DMS114 treated with DMSO at 0.1 percent for 48 hours (cell line): ENCODE data around the gene PTP4A2.

Experiments used
- DNase-seq: peaks from one replicate; lab custom pipeline; 2025; ENCODE audit not compliant: unreplicated experiment; lab: John Stamatoyannopoulos, UW

PTP4A2 gene

GRCh38 chr1:31938184-31938975, at the start of gene PTP4A2:
Gene PTP4A2 (minus strand): TSS chr1:31938368. CDS start chr1:31919065, 19,303 bp downstream.
- peak; percentile 63 for DNase-seq

GRCh38 chr1:31987135-31987619, 49.0 kb upstream of the PTP4A2 start:
- DNase-seq = no peak

GRCh38 chr1:31985430-31985829, 47.3 kb upstream of the PTP4A2 start:
- DNase-seq = no peak

DNA sequence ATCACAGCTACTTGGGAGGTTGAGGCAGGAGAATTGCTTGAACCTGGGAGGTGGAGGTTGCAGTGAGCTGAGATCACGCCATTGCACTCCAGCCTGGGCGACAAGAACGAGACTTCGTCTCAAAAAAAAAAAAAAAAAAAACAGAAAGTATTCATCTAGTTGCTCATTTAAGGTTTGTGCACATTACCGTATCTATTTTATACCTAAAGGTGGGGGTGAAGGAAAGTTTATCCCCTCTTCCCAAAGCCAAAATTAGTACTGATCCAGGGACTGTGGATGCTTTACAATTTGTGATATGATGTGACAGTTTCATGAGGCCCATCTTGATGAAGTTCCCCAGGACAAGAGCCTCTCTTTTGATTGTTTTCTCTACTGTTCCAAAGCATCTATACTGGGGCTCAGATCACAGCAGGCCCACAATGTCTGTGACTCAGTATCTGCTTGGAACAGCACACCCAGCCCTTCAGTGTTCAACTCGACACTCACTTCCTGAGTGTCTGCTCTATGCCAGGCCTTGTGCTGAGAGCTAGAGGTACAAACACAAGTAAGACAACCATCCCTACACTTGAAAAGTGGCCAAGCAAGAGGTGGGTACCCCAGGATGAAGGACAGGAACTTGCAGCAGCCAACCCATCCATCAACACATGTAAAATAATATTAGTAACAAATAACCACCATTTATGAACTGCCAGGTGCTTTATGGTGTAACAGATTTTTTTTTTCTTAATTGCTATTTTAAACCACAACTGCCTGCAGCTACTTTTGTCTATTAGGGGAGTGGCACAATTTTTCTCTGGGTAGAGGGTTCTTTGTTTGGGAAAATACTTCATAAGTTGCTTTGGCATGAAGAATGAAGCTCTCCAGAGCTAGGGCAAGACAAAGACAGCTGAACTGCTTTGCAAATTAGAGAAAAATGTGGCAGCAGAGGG, 46.5 kb upstream of the PTP4A2 start:
- no peak for DNase-seq

DNA sequence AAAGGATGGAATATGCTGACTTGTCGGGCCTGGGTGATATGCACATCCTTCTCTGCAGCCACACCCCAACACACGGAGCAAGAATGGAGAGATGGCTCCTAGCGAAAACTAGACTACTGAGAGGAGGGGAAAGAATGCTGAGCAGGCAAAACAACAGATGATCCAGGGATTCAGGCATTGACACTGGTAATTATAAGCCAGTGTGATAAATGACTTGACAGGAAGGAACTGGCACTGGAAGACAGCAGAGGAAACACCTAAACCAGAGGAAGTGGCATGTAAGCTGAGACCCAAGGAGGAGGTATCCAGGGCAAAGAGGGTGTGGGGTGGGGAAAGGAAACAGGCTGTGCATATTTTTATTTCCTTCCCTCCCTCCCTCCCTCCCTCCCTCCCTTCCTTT, 43.8 kb upstream of the PTP4A2 start:
- no peak for DNase-seq

GRCh38 chr1:31981456-31981839, 43.3 kb upstream of the PTP4A2 start:
- DNase-seq = no peak

- DNase-seq = no peak
These were observed 42.8 kb upstream of the PTP4A2 start for GRCh38 chr1:31980835-31981455.

DNA sequence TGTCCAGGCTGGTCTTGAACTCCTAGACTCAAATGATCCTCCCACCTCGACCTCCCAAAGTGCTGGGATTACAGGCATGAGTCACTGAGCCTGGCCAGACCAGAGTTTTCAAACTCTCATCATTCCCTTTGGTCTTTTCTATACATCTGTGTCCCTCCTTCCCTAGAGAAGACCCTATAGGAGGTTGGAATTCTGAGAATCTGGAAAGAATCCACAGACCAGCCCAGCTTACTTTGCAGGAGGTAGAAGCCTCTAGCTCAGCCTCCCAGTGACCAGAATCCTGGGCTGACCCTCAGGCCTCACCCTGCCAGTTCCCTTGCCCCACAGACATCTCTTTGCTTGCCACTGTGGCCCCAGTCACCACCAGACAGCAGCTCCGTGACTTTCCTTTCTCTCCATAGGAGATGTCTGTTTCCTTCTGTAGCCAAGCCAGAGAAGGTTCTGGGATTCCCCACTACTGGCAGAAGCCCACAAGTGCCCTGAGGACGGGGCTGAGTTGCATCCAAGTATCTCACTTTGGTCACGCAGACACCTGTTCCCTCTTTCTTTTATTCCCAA, 40.8 kb upstream of the PTP4A2 start:
- no peak for DNase-seq

- DNase-seq = peak; percentile 44
These were observed 39.4 kb upstream of the PTP4A2 start for GRCh38 chr1:31977385-31978131.

GRCh38 chr1:31976401-31976800, 38.2 kb upstream of the PTP4A2 start:
- DNase-seq = no peak

DNA sequence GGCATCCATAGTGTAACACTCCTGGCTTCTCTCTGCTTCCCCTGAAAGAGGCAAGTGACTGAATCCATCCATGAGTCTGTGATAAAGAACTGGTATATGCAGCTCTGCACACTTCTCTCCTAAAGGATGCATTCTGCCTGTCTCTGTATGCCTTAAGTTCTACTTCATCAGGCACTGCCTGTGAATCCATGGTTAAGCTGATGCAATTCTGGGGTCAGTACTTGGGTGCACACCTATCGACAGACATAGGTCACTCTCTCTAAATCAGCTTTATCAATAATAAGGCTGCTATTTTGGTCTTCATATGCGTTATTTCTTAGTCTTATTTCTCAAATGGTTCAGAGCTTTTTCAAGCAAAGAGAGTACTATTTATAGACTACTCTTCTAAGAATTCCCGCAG, 32.7 kb upstream of the PTP4A2 start:
- DNase-seq = no peak

DNA sequence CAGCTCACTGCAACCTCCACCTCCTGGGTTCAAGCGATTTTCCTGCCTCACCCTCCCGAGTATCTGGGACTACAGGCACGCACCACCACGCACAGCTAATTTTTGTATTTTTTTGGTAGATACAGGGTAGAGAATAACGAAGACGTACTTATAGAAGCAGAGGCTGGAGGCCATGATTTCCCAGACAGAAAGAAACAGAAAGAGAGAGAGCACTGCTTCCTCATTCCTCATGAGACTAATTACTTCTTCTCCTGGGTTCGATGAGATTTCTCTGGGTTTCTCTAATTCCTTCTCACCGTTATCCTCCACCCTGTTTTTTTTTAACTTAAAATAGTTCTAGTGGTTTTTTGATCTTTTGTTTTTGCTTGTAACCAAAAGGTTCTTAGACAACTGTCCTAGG, 23.4 kb upstream of the PTP4A2 start:
- no peak for DNase-seq

DNA sequence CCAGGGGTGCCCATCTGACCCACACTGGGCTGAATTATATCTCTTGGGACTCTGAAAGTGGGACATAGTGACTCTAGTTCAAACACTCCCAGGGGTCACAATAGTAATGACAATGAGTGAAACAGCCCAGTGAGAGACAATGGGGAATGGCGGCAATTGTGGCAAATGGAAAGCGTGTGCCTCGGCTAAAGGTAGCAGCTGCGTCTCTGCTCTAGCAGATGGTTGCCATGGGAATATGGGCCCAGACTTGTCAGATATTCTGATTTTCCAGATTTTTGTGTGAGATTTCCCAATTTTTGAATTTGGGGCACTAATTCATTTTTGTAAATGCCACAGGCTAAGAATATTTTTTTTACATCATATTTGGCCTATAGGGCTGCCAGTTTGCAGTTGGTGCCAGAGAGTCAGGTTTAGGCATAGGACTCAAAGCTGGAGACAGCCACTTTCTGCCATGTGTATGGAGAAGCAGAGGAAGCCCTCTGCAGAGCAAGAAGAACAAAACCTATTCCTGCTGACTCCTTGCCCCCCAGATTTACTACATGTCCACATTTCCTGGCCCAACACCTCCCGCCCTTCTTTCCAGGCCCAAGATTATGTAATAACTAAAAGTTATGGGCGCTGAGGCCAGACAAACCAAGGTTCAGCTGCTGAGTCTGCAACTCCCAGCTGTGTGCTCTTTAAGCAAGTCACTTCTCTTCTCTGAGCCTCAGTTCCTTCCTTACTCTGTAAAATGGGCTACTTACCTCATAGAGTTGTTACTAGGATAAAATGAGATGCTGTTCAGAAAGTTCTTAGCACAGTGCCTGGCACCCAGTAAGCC, 21.6 kb upstream of the PTP4A2 start:
- DNase-seq = no peak

- no peak for DNase-seq
These were observed 19.8 kb upstream of the PTP4A2 start for GRCh38 chr1:31957701-31958674.

GRCh38 chr1:31955917-31956736, 18.0 kb upstream of the PTP4A2 start:
- no peak for DNase-seq

DNA sequence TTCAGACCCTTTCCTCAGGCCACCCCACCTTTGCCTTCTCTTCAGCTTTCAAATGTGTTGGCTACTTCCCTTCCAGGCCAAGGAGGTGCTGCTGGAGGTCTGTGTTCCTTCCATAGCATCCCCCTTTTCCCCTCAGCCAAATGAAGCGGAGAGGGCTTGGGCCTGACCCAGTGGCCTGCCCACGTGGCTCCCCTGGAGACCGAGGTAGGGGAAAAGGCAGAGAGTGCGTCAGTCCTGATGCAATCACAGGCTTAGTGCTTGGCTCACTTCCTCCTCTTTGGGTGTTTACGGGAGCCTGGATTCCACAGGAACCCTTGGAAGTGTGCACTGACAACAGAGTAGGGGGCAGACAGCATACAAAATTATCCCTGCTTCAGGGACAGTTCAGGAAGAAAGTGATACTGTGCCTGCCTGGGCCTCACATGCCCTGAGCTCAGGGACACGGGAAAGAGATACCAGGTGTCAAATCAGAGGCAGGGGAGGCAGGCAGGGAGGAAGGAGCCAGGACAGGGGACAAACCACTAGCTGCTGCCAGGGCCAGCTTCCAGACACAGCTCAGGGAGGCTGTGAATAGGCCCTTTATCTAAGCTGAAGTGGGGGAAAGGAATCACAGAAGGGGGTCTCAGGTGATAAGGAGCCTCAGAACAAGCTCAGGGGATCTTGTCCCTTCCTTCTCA, 16.6 kb upstream of the PTP4A2 start:
- DNase-seq = no peak

DNA sequence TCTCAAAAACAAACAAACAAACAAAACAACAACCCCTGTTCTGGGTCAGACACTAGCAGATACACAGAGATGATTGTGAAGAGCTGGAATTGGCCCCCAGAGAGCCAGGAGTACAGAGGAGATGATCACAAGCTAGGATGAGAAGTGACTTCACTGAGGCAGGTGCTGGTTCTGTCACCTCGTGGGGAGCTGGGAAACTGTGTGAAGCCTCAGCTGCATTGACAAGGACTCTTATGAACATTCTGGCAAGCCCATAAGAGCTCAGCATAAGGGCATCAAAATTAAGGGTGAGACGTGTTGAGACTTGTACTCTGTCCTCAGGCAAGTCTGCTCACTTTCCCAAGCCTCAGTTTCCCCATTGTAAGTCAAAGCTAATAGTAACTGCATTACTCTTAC, 14.7 kb upstream of the PTP4A2 start:
- DNase-seq = no peak
